GM23338 (cell line): ENCODE results near the gene PCP2. TPM values are rescaled to one million over a fixed set of nuclear protein-coding genes. Genes with fewer than 3 reads are reported as not detected.

Experiments used
- ATAC-seq: fragments of 200-7000 bp; cut with Tn5 transposase; 3 replicates; pipeline ENCODE4 v1.9.1; 2020
- DNase-seq: peaks from one replicate; pipeline ENCODE4 v3.0.0-alpha.2; 2015; ENCODE audit warnings: low spot score
- H2AFZ ChIP-seq: fragments of 200-600 bp; sonication (generic); 2 replicates; pipeline ENCODE4 v1.8.0; 2016; ENCODE audit warnings: antibody characterized with exemption, mild to moderate bottlenecking, moderate library complexity
- H3F3A ChIP-seq: fragments of 200-600 bp; sonication (generic); replicated peaks from 2 replicates; pipeline ENCODE4 v1.8.0; 2017; ENCODE audit warnings: antibody characterized with exemption, mixed run types, low read depth
- H3K27ac ChIP-seq: fragments of 200-600 bp; sonication (generic); 2 replicates; pipeline ENCODE4 v1.6.1; 2016; ENCODE audit warnings: low read depth
- H3K27me3 ChIP-seq: fragments of 200-600 bp; sonication (generic); 2 replicates; pipeline ENCODE4 v1.8.0; 2016; ENCODE audit warnings: mild to moderate bottlenecking, mixed run types, moderate library complexity; ENCODE audit not compliant: insufficient read depth
- H3K36me3 ChIP-seq: fragments of 200-600 bp; sonication (generic); 2 replicates; pipeline ENCODE4 v1.8.0; 2016; ENCODE audit warnings: mild to moderate bottlenecking; ENCODE audit not compliant: insufficient read depth
- H3K4me1 ChIP-seq: fragments of 200-600 bp; sonication (generic); 2 replicates; pipeline ENCODE4 v1.8.0; 2016; ENCODE audit warnings: mild to moderate bottlenecking, moderate library complexity; ENCODE audit not compliant: insufficient read depth
- H3K4me2 ChIP-seq: fragments of 200-600 bp; sonication (generic); 2 replicates; pipeline ENCODE4 v1.7.1; 2017; ENCODE audit warnings: mixed run types
- H3K4me3 ChIP-seq: fragments of 200-600 bp; sonication (generic); 2 replicates; pipeline ENCODE4 v1.6.1; 2016; ENCODE audit warnings: mixed run types
- H3K79me2 ChIP-seq: fragments of 200-600 bp; sonication (generic); replicated peaks from 2 replicates; pipeline ENCODE4 v1.8.0; 2017; ENCODE audit warnings: mild to moderate bottlenecking; ENCODE audit not compliant: insufficient read depth
- H3K9me2 ChIP-seq: fragments of 200-600 bp; sonication (generic); 2 replicates; pipeline ENCODE4 v1.8.0; 2017; ENCODE audit not compliant: insufficient read depth
- H4K20me1 ChIP-seq: fragments of 200-600 bp; sonication (generic); replicated peaks from 2 replicates; pipeline ENCODE4 v1.8.0; 2017; ENCODE audit warnings: mild to moderate bottlenecking; ENCODE audit not compliant: insufficient read depth
- H3K27ac Mint-ChIP-seq: 2 replicates; pipeline ENCODE4 v1.8.0; 2020; ENCODE audit warnings: inconsistent platforms, mild to moderate bottlenecking, moderate library complexity, mixed read lengths
- H3K27me3 Mint-ChIP-seq: 3 replicates; pipeline ENCODE4 v1.8.0; 2022; ENCODE audit warnings: low read depth, mild to moderate bottlenecking, moderate library complexity, mixed read lengths, inconsistent platforms; ENCODE audit not compliant: insufficient read depth, poor library complexity
- H3K36me3 Mint-ChIP-seq: 3 replicates; pipeline ENCODE4 v1.8.0; 2021; ENCODE audit warnings: low read depth, mild to moderate bottlenecking, inconsistent platforms, moderate library complexity, mixed read lengths
- H3K4me1 Mint-ChIP-seq: 3 replicates; pipeline ENCODE4 v1.8.0; 2020; ENCODE audit warnings: mild to moderate bottlenecking, inconsistent platforms, mixed read lengths
- H3K4me3 Mint-ChIP-seq: 3 replicates; pipeline ENCODE4 v1.8.0; 2021; ENCODE audit warnings: moderate library complexity, mild to moderate bottlenecking, inconsistent platforms, mixed read lengths
- H3K9me3 Mint-ChIP-seq: 3 replicates; pipeline ENCODE4 v1.8.0; 2020; ENCODE audit warnings: moderate library complexity, mild to moderate bottlenecking, inconsistent platforms, mixed read lengths
- CREB1 ChIP-seq: fragments of 250-450 bp; sonication (Bioruptor Pico); IDR thresholded peaks from 2 replicates; pipeline ENCODE4 v1.5.0; 2020; ENCODE audit warnings: low read depth, mild to moderate bottlenecking, moderate library complexity
- NANOG ChIP-seq: IDR thresholded peaks from 2 replicates; pipeline ENCODE4 v1.6.1; 2016; ENCODE audit warnings: antibody characterized with exemption, borderline replicate concordance
- POLR2AphosphoS5 ChIP-seq: IDR thresholded peaks from 2 replicates; pipeline ENCODE4 v1.6.1; 2016; ENCODE audit warnings: antibody characterized with exemption, low read depth
- REST ChIP-seq: IDR thresholded peaks from one replicate; pipeline ENCODE4 v1.6.1; 2018; ENCODE audit warnings: antibody characterized with exemption; ENCODE audit not compliant: unreplicated experiment
- ZNF331 ChIP-seq: fragments of 250-450 bp; sonication (Bioruptor Pico); IDR thresholded peaks from 2 replicates; pipeline ENCODE4 v1.5.0; 2020; ENCODE audit warnings: low read depth, mild to moderate bottlenecking, moderate library complexity
- polyA plus RNA-seq: library from polyadenylated mRNA; unstranded; fragments of >200 nt; fragmentation: Nextera tagmentation; extraction: Ambion mirVana; gene quantifications from 2 replicates; pipeline ENCODE4 v1.2.1, GENCODE V29; 2016
- total RNA-seq: library from RNA; depleted of rRNA; stranded (reverse); fragments of >200 nt; shearing (Covaris generic); gene quantifications from 2 replicates; pipeline ENCODE4 v1.2.3, GENCODE V29; 2014
- TF ChIP-seq, protein P1 (sequence below): IDR thresholded peaks from 2 replicates; pipeline ENCODE4 v1.6.1; 2016; ENCODE audit warnings: antibody characterized with exemption
- TF ChIP-seq, protein P2 (sequence below), 2 experiments: fragments of 200-600 bp in 1 of 2; sonication (generic) in 1 of 2; conservative IDR thresholded peaks; 2 replicates each; pipeline versions ENCODE4 v1.5.1 to v1.6.1; 2016 to 2017; ENCODE audit warnings: antibody characterized with exemption in 2 of 2, low read depth in 2 of 2, mild to moderate bottlenecking in 2 of 2, moderate library complexity in 1 of 2

PCP2 gene
- total and polyA plus RNA-seq, 2 experiments from 2014 or later: not detected

GRCh38 chr19:7611541-7612279 lies 21.8 kb downstream of the PCP2 start:
- TF ChIP-seq, protein P1, sequence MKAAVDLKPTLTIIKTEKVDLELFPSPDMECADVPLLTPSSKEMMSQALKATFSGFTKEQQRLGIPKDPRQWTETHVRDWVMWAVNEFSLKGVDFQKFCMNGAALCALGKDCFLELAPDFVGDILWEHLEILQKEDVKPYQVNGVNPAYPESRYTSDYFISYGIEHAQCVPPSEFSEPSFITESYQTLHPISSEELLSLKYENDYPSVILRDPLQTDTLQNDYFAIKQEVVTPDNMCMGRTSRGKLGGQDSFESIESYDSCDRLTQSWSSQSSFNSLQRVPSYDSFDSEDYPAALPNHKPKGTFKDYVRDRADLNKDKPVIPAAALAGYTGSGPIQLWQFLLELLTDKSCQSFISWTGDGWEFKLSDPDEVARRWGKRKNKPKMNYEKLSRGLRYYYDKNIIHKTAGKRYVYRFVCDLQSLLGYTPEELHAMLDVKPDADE: no peak
- TF ChIP-seq, protein P2, sequence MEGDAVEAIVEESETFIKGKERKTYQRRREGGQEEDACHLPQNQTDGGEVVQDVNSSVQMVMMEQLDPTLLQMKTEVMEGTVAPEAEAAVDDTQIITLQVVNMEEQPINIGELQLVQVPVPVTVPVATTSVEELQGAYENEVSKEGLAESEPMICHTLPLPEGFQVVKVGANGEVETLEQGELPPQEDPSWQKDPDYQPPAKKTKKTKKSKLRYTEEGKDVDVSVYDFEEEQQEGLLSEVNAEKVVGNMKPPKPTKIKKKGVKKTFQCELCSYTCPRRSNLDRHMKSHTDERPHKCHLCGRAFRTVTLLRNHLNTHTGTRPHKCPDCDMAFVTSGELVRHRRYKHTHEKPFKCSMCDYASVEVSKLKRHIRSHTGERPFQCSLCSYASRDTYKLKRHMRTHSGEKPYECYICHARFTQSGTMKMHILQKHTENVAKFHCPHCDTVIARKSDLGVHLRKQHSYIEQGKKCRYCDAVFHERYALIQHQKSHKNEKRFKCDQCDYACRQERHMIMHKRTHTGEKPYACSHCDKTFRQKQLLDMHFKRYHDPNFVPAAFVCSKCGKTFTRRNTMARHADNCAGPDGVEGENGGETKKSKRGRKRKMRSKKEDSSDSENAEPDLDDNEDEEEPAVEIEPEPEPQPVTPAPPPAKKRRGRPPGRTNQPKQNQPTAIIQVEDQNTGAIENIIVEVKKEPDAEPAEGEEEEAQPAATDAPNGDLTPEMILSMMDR (conservative IDR thresholded peaks at IDR 0.05; ENCODE audit: low read depth in 2 of 2): no peak
- TF ChIP-seq POLR2AphosphoS5: no peak
- TF ChIP-seq REST: peak; percentile 64
- TF ChIP-seq NANOG: no peak
- no peak for TF ChIP-seq CREB1 (CRISPR knock-in tag)
- TF ChIP-seq ZNF331 (CRISPR knock-in tag): no peak
- H3F3A ChIP-seq: no peaks in the 10 kb centered on the region
- no peaks in the 10 kb centered on the region for H3K9me2 ChIP-seq
- no peak overlapping the region for H3K27ac ChIP-seq
- H2AFZ ChIP-seq: no peak overlapping the region
- peaks cover 4% of the 10 kb centered on the region; the same call in 1 of the 2 replicates for H4K20me1 ChIP-seq
- H3K4me1 Mint-ChIP-seq: peaks cover under 1% of the 10 kb centered on the region; the same call in 1 of the 3 replicates
- H3K27ac Mint-ChIP-seq: no peak overlapping the region
- no peak overlapping the region for H3K4me3 Mint-ChIP-seq
- no peaks in the 10 kb centered on the region for H3K27me3 ChIP-seq
- no peaks in the 10 kb centered on the region for H3K4me1 ChIP-seq
- H3K27me3 Mint-ChIP-seq: peaks cover 3% of the 10 kb centered on the region
- ATAC-seq (no peak), DNase-seq (no peak)
- no peaks in the 10 kb centered on the region for H3K9me3 Mint-ChIP-seq
- H3K36me3 Mint-ChIP-seq: peaks cover 24% of the 10 kb centered on the region
- H3K4me3 ChIP-seq: no peak overlapping the region
- no peaks in the 10 kb centered on the region; the same call in 1 of the 2 replicates for H3K36me3 ChIP-seq
- no peak overlapping the region for H3K4me2 ChIP-seq
- H3K79me2 ChIP-seq: no peaks in the 10 kb centered on the region
